ENCODE results near the gene GPR55. TPM values are rescaled to one million over a fixed set of nuclear protein-coding genes. Genes with fewer than 3 reads are reported as not detected.
A peak's percentile ranks its signal among the peaks of the same experiment; 100 is the strongest.
"Not testable (repeated sequence)": the region's sequence is repeated elsewhere in the genome, so short reads cannot be mapped to it uniquely, and the experiment has no call there.

Gene GPR55
- total RNA-seq, 1 experiment from 2014 or later = not detected

DNA sequence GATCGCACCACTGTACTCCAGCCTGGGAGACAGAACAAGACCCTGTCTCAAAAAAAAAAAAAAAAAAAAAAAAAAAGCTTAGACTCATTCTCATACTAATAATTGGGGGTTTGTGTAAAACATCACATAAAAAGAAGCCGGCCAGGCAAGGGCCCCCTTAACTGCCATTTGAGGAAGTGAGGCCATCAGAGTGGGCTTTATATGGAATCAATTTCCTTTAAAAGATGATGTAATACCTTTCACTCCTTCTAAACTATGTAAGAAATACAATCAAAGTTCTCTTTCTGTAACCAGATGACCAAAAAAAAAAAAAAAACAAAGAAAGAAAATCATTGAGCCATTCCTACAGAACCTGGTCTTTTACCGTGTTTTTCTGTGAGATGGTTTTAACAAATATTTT is 13.1 kb upstream of the GPR55 start (continued):
- TF ChIP-seq, protein P1, sequence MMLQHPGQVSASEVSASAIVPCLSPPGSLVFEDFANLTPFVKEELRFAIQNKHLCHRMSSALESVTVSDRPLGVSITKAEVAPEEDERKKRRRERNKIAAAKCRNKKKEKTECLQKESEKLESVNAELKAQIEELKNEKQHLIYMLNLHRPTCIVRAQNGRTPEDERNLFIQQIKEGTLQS (IDR thresholded peaks at IDR 0.05) = no peak
- TF ChIP-seq FOSL1 (IDR thresholded peaks at IDR 0.05; ENCODE audit: low read depth) (no peak), SP1 (IDR thresholded peaks at IDR 0.05; ENCODE audit: low read depth) (no peak), POLR2A (IDR thresholded peaks at IDR 0.05; ENCODE audit: borderline replicate concordance, extremely low read depth, insufficient read depth, insufficient read length) (no peak), EGR1 (IDR thresholded peaks at IDR 0.05; ENCODE audit: low read depth) (no peak), ELF1 (IDR thresholded peaks at IDR 0.05; ENCODE audit: borderline replicate concordance, low read depth) (no peak), EZH2phosphoT487 (IDR thresholded peaks at IDR 0.05; ENCODE audit: borderline replicate concordance) (no peak), TCF7L2 (IDR thresholded peaks at IDR 0.05; ENCODE audit: borderline replicate concordance, extremely low read depth, insufficient read depth, insufficient read length) (no peak), RAD21 (IDR thresholded peaks at IDR 0.05; ENCODE audit: low read depth) (no peak), YY1 (IDR thresholded peaks at IDR 0.05; ENCODE audit: extremely low read depth, insufficient replicate concordance, low read depth, low read length) (no peak)

DNA sequence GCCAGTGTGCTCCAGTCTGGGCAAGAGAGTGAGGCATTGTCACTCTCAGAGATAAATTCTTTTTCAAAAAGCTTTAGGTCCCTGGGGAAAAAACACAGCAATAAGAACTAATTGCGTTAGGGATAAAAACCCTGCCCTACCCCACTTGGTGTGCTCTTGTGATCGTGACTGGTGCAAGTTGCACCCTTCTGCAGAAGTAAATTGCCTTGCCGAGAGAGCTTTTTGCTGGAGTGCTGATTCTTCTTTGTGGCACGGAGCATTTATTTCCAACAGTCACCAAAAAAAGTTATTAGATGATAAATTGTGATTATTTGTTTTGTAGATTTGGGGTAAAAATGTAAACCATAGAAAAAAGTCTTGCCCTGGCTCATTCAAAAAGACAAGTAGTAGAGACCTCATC is 12.3 kb upstream of the GPR55 start:
- CTCF ChIA-PET = no interaction called here
- H3K9ac ChIP-seq (ENCODE audit: low read length) = no peak overlapping the region
- POLR2A ChIA-PET = no interaction called here
- ATAC-seq (no peak), DNase-seq (ENCODE audit: low read depth, low spot score) (no peak)
- H3K79me2 ChIP-seq (ENCODE audit: insufficient read depth, low read length) = no peaks in the 10 kb centered on the region
- no peaks in the 10 kb centered on the region for H3K4me1 ChIP-seq (ENCODE audit: control insufficient read depth in 1 of 2, insufficient read depth in 2 of 2, low read length in 2 of 2)
- no peaks in the 10 kb centered on the region for H3K27me3 ChIP-seq (ENCODE audit: insufficient read depth, low read length)
- H3K9me3 ChIP-seq (ENCODE audit: control insufficient read depth in 1 of 2, insufficient read depth in 1 of 2, low read depth in 1 of 2, low read length in 2 of 2) = peaks cover 3 to 5% of the 10 kb centered on the region in 2 experiments; a peak in 2 of 4 replicates
- no TSS peak for BruUV-seq (replicated peaks)
- H3K27ac ChIP-seq (ENCODE audit: low read depth, low read length) = no peak overlapping the region
- no peak overlapping the region for H2AFZ ChIP-seq (ENCODE audit: low read depth, low read length, poor library complexity, severe bottlenecking)
- RAD21 ChIA-PET (ENCODE audit: low non-redundant PET in 1 of 2, low total read pairs in 2 of 2, uncharacterized antibody in 2 of 2, unreplicated experiment in 2 of 2) = no interaction called here
- no peak overlapping the region for H3K4me3 ChIP-seq (replicated peaks in 1 of 2; ENCODE audit: low read depth in 1 of 2, low read length in 2 of 2)
- no peak overlapping the region for H3K4me2 ChIP-seq (ENCODE audit: low read length)
- no peaks in the 10 kb centered on the region for H4K20me1 ChIP-seq (ENCODE audit: insufficient read depth)
- H3K9me2 ChIP-seq (ENCODE audit: insufficient read depth) = no peaks in the 10 kb centered on the region
- intact Hi-C loops (cut with micrococcal nuclease) = no loop called here
- no peak for TF ChIP-seq EZH2phosphoT487 (IDR thresholded peaks at IDR 0.05; ENCODE audit: borderline replicate concordance)
- TF ChIP-seq CBX3 (IDR thresholded peaks at IDR 0.05; ENCODE audit: low read depth) = peak; percentile 61; the same call in 1 of the 2 replicates
- H3K36me3 ChIP-seq (ENCODE audit: control insufficient read depth in 1 of 2, insufficient read depth in 2 of 2, low read length in 2 of 2) = no peaks in the 10 kb centered on the region

DNA sequence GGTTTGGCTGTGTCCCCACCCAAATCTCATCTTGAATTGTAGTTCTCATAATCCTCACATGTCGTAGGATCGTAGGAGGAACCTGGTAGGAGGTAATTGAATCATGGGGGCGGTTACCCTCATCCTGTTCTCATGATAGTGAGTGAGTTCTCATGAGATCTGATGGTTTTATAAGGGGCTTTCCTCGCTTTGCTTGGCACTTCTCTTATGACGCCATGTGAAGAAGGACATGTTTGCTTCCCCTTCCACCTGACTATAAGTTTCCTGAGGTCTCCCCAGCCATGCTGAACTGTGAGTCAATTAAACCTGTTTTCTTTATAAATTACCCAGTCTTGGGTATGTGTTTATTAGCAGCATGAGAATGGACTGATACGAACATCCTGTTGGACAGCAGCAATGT is 11.2 kb upstream of the GPR55 start:
- DNase-seq (ENCODE audit: low read depth, low spot score); H3K9ac ChIP-seq (ENCODE audit: low read length); H3K9me2 ChIP-seq (ENCODE audit: insufficient read depth); H3K9me3 ChIP-seq (ENCODE audit: control insufficient read depth in 1 of 2, insufficient read depth in 1 of 2, low read depth in 1 of 2, low read length in 2 of 2); H3K4me1 ChIP-seq (ENCODE audit: control insufficient read depth in 1 of 2, insufficient read depth in 2 of 2, low read length in 2 of 2); H3K27ac ChIP-seq (ENCODE audit: low read depth, low read length); H3K79me2 ChIP-seq (ENCODE audit: insufficient read depth, low read length); ATAC-seq; CTCF ChIA-PET; POLR2A ChIA-PET; H3K4me2 ChIP-seq (ENCODE audit: low read length); H4K20me1 ChIP-seq (ENCODE audit: insufficient read depth); intact Hi-C loops (cut with micrococcal nuclease); H3K27me3 ChIP-seq (ENCODE audit: insufficient read depth, low read length); BruUV-seq (replicated peaks); RAD21 ChIA-PET (ENCODE audit: low non-redundant PET in 1 of 2, low total read pairs in 2 of 2, uncharacterized antibody in 2 of 2, unreplicated experiment in 2 of 2); H3K36me3 ChIP-seq (ENCODE audit: control insufficient read depth in 1 of 2, insufficient read depth in 2 of 2, low read length in 2 of 2); H2AFZ ChIP-seq (ENCODE audit: low read depth, low read length, poor library complexity, severe bottlenecking); H3K4me3 ChIP-seq (replicated peaks in 1 of 2; ENCODE audit: low read depth in 1 of 2, low read length in 2 of 2): not testable (repeated sequence)

All from HCT116 (cell line).